CD4-positive, alpha-beta T cell treated with Interleukin-15 for 1 hour (primary cell): Measurements from ENCODE around the gene FUT6.

Experiments
- DNase-seq: peaks from one replicate; pipeline ENCODE4 v3.0.0-alpha.2; 2020

Gene FUT6

DNA sequence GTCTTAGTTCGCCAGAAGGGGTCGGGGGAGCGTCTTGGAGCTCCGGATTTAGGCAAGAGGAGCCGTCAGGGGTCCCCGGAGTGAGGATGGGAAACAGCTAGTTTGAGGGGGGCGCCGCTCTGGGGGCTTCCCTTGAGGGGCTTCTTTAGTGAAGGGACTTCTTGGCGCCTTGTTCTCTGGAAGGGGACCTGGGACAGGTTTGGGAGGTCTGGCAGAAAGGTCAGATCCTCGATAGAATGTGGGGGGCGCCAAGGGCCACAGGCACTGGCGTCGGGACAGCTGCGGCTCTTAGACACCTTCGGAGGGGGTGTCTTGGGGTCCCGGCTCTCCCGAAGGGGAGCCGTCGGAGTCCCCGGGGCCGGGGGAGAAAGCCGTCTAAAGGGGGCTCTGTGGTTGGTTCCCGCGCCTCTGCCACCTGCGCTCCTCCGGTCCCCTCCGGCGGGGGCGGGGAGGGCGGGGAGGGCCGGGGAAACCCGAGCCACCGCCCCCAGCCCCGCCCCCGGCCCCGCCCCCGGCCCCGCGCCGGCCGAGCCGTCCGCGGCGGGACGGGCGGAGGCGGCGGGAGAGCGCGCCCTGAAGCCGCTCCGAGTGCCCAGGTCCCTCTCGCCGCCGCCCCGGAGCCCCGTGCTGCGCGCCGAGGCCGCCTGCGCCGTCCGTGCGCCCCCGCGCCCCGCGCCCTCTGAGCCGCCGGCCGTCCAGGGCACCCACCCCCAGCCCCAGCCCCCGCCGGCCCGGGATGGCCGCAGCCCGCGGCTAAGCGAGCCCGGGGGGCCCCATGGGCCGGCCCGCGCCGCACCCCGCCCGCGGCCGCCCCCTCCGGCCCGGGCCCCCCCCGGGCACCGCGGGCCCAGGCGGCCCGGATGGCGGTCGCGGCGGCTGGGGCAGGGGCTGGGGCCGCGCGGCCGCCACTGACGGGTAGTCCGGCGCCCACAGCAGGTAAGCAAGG, 34.7 kb downstream of the FUT6 start, which contains the start of gene NRTN:
NRTN (plus strand) TSS at position 552 of the 946 bp plus-strand sequence. CDS start 19,099 bp downstream, outside the sequence.
- DNase-seq, result peak; percentile 61

DNA sequence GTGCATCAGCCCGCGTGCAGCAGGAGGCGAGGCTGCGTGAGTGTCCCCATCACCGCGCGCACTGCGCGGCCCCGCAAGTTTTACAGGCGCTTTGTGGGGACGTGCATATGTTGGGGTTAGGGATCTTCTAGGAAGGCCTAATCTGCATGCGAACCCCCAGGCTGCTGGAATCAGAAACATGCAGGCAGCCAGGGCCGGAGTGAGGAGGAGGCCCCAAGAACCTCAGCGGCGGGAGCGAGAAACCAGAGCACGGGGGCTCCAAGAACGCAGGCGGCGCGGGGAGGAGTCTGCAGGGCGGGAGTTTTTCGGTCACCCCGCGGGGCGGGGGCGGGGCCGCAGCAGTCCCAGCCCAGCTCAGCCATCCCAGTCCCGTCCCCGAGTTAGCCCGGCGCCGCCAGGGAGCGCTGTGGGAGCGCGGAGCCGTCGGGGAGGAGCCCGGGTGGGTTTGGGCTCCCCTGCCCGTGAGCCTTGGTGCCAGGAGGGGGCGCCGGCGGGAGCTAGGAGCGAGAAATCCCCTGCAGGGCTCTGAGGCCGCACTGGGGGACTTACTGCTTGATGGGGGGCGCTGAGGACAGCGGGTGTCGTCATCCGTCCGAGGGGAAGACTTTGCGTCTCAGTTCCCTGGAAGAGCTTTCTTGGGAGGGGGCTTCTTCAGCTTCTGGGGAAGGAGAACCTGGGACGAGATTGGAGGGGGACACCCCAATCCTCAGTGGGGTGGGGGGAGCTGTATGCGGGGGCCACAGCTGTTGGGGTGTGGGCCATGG, 35.6 kb downstream of the FUT6 start:
- DNase-seq, result peak; percentile 92

DNA sequence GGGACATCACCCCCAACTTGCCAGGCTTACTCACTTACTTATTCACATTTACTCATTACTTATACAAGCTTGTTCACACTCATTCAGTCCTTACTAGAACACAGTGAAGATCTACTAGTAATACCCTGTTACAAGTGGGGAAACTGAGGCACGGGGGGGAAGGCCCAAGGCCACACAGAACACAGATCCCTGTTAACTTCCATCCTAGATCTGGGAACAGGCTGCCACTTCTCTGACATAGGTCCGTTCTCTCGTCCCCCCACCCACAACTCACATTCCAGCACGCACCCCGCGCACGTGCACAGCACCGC, 36.1 kb downstream of the FUT6 start:
- DNase-seq, result no peak

- DNase-seq, result no peak
These were observed 37.5 kb downstream of the FUT6 start for GRCh38 chr19:5801796-5802619.

GRCh38 chr19:5800361-5801270, 38.9 kb downstream of the FUT6 start:
- DNase-seq, result no peak

DNA sequence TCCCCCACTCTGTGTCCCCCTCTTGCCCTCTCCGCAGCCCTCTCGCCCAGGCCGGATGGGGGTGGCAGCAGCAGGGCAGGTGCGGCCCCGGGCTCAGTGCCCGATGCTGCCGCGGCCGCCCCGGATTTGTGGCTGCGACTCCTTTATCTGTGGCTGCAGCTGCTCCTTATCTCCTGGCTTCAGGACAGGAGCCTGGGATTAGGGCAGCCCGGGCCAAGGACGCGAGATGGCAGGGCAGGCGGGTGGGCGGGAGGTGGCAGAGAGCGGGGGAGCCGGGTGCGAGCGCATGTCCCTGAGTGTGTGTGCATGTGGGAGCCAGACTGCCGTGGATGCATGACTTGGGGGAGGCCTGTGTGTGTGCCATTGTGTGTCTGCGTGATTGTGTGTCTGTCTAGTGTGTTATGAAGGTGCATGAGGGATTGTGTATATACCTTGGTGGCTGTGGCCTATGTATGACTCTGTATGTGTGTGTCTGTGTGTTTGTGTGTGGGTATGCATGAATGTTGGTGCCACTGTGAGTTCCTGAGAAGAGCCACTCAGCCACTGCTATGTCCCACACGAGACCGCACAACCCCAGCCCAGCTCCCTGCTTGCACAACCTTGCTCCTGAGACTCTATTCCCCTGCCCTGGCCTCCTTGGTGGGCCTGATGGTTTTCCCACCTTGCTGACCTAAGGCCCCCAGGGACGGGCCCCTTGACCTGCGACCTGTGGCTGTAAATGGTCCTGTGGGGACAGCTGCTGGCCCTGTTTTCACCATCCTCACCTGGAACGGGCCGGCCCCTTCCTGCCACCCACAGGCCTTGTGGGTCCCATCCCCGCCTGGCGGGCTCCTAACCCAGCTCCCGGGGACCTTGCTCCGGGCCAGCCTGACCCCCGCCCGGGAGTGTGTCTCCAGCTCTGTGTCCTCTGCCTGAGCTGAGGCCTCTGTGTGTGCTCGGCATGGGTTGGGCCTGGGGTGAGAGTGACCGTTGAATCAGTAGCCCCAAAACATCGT, 40.0 kb downstream of the FUT6 start:
- no peak for DNase-seq

DNA sequence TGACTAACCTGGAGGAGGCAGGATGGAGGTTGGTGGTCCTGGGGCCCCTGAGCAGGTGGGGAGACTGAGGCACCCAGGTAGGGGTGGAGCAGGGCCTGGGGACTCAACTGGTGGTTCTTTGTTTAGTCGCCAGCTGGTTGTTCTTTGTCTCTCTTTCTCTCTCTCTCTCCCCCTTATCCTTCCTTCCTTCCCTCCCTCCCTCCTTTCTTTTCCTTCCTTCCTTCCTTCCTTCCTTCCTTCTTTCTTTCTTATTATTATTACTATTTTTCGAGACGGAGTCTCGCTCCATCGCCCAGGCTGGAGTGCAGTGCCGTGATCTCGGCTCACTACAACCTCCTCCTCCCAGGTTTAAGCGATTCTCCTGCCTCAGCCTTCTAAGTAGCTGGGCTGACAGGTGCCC, 41.3 kb downstream of the FUT6 start:
- no peak for DNase-seq

DNA sequence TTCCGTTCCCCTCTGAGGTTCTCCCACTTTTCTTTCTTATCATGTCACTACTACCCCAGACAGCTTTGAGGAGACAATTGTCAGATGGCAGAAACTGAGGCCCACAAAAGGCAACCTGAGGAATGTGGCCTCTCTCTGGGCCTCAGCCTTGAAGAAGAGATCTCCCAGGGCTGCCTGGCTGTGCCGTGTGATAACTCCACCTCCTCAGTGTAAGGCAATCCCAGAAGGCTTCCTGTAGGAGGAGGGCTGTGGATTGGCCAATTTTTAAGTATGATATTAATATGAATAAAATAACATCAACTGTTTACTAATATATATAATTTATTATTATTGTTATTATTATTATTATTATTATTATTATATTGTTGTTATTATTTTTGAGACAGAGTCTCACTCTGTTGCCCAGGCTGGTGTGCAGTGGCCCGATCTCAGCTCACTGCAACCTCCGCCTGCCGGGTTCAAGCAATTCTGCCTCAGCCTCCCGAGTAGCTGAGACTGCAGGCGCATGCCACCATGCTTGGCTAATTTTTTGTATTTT, 44.1 kb downstream of the FUT6 start:
- DNase-seq, result no peak

DNA sequence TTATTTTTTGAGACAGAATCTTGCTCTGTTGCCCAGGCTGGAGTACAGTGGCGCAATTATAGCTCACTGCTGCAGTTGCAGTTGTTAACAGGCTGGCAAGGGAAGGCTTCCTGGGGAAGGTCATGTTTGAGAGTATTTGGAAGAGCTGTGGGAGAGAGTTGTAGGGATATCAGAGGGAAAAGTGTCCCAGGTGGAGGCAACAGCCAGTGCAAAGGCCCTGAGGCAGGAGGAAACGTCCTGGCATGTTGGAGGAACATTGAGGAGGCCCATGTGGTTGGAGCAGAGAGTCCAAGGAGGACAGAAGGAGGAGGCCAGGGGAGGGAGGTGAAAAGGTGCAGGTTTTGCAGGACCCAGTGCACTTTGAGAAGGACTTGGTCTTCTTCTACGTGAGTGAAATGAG, 46.3 kb downstream of the FUT6 start:
- no peak for DNase-seq

- DNase-seq, result no peak
These were observed 47.3 kb downstream of the FUT6 start for GRCh38 chr19:5792224-5792623.

- DNase-seq, result peak; percentile 98
These were observed 48.7 kb downstream of the FUT6 start, which contains the start of gene DUS3L for GRCh38 chr19:5790559-5791520. DUS3L (minus strand) TSS chr19:5791163; CDS start chr19:5791141, 22 bp downstream.

DNA sequence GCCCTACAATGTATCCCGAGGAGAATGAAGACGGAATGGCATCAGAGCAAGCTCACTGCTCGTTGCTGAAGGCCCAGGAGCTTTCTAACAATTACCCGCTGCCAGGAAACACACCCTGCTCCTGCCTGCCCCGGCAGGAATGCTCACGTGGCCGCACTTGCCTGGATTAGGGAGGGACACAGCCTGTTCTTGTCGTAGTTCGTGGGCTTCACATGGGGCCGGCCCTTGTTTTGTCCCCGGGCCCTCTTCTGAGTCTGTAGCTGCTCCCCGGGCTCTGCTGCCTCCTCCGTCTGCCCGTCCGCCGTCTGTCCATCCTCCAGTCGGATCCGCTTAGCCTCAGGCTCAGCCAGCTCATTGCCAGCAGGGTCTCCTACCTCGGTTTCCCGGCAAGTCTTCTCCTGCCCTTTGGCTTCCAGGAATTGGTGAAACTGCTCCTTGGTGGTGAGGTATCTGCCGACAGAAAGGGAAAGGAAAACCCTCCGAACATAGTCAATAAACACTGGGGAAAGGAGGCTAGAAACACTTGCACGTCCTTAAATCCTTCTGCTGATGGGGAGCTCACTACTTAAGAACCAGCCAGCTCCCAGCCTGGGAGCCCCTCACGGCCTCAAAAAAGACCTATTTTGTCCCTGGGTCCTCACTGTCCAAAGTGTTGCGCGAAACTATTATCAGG, 49.5 kb downstream of the FUT6 start:
- no peak for DNase-seq

- no peak for DNase-seq
These were observed 50.1 kb downstream of the FUT6 start for GRCh38 chr19:5789351-5789761.

- no peak for DNase-seq
These were observed 51.1 kb downstream of the FUT6 start for GRCh38 chr19:5788422-5788821.

DNA sequence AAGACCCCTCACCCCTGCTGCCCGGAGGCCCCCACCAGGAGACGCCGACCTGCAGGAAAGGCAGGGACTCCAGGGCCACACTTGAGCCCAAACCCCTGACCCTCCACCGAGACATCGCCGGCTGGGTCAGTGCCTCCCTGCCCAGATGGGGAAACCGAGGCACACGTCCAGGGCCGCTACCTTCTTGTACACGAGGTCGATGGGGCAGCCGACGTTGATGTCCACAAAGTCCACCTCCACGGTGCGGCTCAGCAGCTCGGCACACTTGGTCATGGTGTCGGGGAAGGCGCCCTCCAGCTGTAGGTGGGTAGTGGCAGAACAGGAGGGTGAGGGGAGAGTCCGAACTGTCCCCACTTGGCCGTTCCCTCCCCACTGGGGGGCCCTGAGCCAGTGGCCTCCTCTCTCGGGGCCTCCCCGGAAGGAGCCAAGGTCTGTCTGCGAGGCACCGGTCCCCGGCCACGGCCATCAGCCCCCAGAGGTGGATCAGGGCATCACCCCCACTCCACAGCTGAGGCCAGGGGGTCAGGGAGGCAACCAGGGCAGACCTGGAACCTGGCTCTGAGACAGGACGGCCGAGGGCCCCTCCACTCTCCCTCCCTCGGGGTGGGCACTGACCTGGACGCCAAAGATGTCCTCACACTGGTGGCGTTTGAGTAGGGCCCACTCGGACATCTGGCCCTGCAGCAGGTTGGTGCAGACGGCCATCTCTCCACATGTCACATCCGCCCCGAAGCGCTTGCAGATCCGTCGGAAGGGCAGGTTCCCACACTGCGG, 51.9 kb downstream of the FUT6 start:
- no peak for DNase-seq

- DNase-seq, result no peak
These were observed 52.7 kb downstream of the FUT6 start for GRCh38 chr19:5786593-5787408.

DNA sequence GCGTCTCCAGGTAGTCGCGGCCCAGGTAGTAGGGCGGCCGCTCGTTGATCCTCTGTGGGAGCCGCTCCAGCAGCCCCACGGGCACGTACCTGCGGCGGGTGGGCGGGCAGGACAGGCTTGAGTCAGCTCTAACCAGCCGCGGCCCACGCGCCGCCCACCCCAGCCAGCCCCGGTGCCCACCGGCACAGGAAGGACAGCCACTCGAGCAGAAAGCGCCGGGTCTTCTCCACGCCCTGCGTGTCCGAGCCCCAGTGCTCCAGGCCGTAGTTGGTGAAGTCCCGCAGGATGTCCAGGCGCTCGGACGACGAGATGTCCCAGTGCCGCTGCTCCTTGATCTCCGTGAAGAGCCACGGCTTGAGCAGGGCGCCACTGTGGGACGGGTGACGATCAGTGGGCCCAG, 54.1 kb downstream of the FUT6 start:
- DNase-seq, result no peak
